ENCODE data around the gene PRLH. TPM values are rescaled to one million over a fixed set of nuclear protein-coding genes. Genes with fewer than 3 reads are reported as not detected.

The PRLH gene
- total RNA-seq, 1 donor from 2014 or later, result not detected

- no peak for DNase-seq
These were observed 1.1 kb downstream of the PRLH start for GRCh38 chr2:237567276-237568029.

- DNase-seq, result no peak
These were observed 1.8 kb downstream of the PRLH start for GRCh38 chr2:237568121-237568660.

- DNase-seq, result no peak
These were observed 2.7 kb downstream of the PRLH start for GRCh38 chr2:237569041-237569440.

- no peak for DNase-seq
These were observed 3.5 kb downstream of the PRLH start for GRCh38 chr2:237569896-237570295.

- DNase-seq, result no peak
These were observed 4.5 kb downstream of the PRLH start for GRCh38 chr2:237570776-237571335.

- no peak for DNase-seq
These were observed 5.2 kb downstream of the PRLH start for GRCh38 chr2:237571551-237571950.

- peak; percentile 96 for DNase-seq
These were observed 5.8 kb downstream of the PRLH start for GRCh38 chr2:237572021-237572741.

GRCh38 chr2:237572742-237573101 lies 6.3 kb downstream of the PRLH start:
- DNase-seq, result no peak

GRCh38 chr2:237573721-237574415 lies 7.5 kb downstream of the PRLH start:
- DNase-seq, result no peak

GRCh38 chr2:237574467-237574866 lies 8.1 kb downstream of the PRLH start:
- no peak for DNase-seq

GRCh38 chr2:237574894-237575868 lies 8.8 kb downstream of the PRLH start:
- DNase-seq, result peak; percentile 50

- DNase-seq, result no peak
These were observed 9.8 kb downstream of the PRLH start for GRCh38 chr2:237575869-237576862.

GRCh38 chr2:237576974-237577373 lies 10.6 kb downstream of the PRLH start:
- DNase-seq, result no peak

- no peak for DNase-seq
These were observed 11.1 kb downstream of the PRLH start for GRCh38 chr2:237577458-237577857.

- DNase-seq, result no peak
These were observed 11.8 kb downstream of the PRLH start for GRCh38 chr2:237577956-237578870.

GRCh38 chr2:237581326-237581725 lies 15.0 kb downstream of the PRLH start:
- DNase-seq, result no peak

- DNase-seq, result peak; percentile 86
These were observed 15.7 kb downstream of the PRLH start for GRCh38 chr2:237581751-237582746.

Measured in dermis blood vessel endothelial cell (primary cell).